Ovary (tissue), 3 donors: ENCODE data around the gene SEZ6.

Experiments used
- EP300 ChIP-seq: sonication (generic); formaldehyde crosslinking; IDR thresholded peaks from one replicate; pipeline ENCODE4 v1.6.1; 2017; ENCODE audit warnings: antibody characterized with exemption
- POLR2A ChIP-seq: fragments of 450-650 bp; IDR thresholded peaks from one replicate; pipeline ENCODE4 v1.6.1; 2017; ENCODE audit warnings: antibody characterized with exemption, mild to moderate bottlenecking, moderate library complexity
- TF ChIP-seq, protein P1 (sequence below), 3 donors: fragments of 450-650 bp in 2 of 3; fragments of 200-600 bp in 1 of 3; IDR thresholded peaks; one replicate each; pipeline versions ENCODE4 v1.5.1 to v1.8.0; 2016 to 2022; ENCODE audit warnings: antibody characterized with exemption in 3 of 3, mild to moderate bottlenecking in 1 of 3
- donor health status: DM: no; HTN: no; CAD: no.

DNA sequence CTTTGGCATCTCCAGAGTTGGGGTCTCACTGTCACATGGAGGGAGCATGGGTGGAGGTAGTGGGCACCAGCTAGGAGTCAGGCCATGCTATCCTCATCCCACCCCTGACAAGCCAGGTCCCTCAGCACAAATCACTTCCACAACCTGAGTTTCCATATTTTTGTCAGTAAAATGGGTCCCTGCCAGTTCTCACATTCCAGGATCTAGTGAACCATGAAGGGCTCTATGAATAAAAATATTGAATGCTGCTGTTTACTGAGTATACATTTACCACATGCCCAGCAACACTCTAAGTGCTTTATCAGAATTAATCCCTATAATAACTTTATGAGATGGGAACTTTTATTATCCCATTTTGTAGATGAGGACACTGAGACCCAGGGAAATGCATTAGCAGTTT, 16.8 kb downstream of the SEZ6 start:
- TF ChIP-seq, protein P1, sequence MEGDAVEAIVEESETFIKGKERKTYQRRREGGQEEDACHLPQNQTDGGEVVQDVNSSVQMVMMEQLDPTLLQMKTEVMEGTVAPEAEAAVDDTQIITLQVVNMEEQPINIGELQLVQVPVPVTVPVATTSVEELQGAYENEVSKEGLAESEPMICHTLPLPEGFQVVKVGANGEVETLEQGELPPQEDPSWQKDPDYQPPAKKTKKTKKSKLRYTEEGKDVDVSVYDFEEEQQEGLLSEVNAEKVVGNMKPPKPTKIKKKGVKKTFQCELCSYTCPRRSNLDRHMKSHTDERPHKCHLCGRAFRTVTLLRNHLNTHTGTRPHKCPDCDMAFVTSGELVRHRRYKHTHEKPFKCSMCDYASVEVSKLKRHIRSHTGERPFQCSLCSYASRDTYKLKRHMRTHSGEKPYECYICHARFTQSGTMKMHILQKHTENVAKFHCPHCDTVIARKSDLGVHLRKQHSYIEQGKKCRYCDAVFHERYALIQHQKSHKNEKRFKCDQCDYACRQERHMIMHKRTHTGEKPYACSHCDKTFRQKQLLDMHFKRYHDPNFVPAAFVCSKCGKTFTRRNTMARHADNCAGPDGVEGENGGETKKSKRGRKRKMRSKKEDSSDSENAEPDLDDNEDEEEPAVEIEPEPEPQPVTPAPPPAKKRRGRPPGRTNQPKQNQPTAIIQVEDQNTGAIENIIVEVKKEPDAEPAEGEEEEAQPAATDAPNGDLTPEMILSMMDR (IDR thresholded peaks at IDR 0.05) = no peak
- no peak for TF ChIP-seq POLR2A
- no peak for TF ChIP-seq EP300
